HG02588 (cell line): Measurements from ENCODE around the gene ZNF385B.

Source experiments
- ATAC-seq: cut with Tn5 transposase; IDR thresholded peaks from one replicate; pipeline ENCODE4 v1.9.1; 2021; ENCODE audit warnings: mild to moderate bottlenecking, moderate library complexity; ENCODE audit not compliant: unreplicated experiment

ZNF385B gene

DNA sequence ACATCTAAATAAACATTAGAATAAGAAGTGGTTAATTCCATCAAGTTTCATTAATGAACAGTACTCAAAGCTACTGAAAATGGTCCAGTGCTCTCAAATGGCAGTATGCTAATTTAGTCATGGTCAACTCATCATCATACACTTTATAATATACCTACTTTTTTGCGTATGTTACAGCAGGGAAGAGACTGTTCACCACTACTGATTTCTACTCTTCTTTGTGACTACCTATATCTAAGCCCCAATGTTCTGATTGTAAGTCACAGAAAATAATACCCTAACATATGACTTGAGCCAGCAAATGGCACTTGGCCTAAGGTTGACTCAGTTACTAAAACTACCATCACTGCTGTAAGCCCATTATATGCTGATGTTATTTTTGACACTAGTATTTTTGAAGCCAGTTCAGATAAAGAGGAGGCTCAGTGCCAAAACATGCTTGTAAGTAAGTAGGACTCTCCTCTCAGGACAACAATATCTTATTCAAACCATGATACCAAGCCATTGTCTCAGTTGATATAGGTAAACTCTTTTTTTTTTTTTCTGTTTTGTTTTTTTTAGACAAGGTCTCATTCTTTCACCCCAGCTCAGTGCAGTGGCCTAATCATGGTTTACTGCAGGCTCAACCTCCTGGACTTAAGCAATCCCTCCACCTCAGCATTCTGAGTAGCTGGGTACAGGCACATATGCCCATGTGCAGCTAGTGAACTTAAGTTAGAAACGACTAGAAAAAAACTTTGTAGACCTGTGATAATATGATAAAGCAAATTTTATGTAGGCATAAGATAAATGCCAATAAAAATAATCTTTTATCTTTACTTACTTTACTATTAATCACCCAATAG, 266.9 kb downstream of the ZNF385B start:
- ATAC-seq, result no peak

DNA sequence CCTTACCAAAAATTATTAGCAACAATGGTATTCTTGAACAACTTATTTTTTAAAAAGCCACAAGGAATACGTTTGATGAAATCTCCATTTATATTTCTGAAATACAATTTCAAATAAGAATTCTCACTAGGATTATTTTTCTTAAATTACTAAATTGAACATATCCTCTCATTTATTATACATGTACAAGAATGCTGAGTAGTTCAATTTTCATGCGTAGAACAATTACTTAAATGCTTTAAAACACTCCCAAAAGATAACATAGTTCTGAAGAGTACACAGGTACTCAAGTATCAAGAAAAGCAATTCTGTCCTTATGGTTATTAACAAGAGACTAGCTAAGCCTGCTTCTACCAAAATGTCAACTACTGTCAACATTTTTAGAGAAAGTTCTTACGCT, 268.1 kb downstream of the ZNF385B start:
- no peak for ATAC-seq

DNA sequence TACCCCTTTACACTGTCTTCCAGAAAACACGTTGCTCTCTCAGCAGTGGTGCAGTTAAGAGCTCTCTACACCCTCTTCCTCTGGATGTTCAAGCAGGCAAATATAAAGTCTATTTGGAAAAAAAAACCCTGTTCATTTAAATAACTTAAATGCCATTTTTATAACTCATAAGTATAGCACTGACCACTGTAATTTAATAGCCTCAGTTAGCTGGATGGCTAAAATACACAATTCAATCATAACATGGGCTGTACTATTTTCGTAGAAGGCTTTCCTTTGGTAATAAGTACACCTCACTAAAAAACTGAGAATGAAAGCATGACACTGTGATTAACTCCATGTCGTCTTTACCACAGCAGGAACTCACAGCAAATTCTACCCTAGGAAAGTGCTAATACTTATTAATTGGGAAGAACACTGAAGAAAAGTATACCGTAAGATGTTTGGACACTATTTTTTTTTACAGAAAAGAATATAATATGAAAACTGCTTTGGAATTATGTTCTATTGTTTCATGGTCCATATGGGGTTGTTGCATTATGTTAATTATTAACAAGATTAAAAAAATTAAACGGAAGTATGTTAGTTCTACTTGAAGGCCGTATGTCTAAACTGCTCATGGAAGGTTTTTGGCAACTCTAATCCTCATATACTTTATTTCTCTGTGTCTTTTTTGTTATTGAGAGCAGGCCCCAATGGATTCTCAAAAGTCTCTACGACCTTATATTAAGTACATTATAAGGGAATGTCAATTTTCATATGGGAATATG, 269.1 kb downstream of the ZNF385B start:
- ATAC-seq, result no peak

DNA sequence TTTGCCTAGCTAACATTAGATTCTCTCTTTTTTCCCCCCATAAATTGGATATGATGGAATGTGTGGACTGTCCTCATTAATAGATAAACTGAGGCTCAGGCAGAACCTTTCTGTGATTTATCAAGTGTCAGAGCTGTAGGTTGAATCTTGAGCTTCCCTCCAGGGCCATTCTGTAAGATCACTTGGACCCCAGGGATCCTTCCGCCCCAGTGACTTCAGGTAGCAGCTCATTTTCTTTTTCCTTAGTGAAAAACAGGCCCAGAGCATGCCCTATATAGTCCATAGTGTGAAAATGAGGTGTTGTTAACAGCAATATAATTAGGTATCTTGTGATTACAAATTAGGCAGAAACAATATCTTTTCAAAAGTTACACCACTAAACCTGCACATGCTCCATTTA, 269.7 kb downstream of the ZNF385B start:
- ATAC-seq, result no peak

DNA sequence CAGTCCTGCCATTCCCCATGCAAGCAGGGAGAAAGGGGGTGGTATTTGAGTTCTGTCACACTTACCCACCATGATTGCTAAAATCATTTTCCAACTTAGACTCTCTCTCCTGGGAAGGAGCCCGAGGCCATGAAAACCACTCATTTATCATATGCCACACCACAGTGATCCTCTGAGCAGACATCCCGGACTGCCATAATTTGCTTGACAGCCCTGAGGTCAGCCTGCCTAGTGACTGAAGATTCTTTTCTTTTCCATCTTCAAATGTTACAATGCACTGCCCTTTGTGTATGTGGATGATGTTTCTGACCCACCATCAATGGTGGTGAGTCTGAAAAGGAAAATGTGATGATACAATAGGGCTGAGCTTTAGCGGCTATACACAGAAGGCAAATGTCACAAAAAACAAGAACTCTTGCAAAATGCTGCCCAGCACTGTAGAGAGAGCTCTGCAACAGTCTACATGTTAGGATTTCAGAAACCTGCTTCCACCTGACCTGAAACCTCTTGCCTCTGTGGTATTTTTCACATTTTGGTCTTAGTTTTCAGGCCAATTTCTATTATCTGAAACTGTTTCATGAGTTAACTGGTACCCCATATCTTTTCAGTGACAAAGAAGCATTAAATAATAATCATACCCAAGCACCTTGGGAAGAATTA, 272.8 kb downstream of the ZNF385B start:
- ATAC-seq, result no peak

DNA sequence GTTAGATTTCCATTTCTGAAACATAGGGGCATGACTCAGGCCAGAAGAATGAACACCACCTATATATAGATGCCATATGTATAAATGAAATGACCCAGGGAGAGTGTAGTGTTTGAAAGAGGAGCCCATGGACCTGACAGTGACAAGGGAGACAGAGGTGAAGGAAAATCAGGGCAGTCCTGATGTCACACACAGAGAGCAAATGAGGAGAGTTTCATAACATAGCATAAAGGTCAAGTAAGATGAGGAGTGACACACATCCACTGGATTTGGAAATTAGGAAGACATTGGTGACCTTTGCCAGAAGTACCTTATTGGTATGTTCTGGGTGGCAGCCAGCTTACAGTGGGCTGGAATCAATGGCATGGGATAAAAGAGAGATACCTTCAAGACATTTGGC, 276.7 kb downstream of the ZNF385B start:
- ATAC-seq, result no peak

DNA sequence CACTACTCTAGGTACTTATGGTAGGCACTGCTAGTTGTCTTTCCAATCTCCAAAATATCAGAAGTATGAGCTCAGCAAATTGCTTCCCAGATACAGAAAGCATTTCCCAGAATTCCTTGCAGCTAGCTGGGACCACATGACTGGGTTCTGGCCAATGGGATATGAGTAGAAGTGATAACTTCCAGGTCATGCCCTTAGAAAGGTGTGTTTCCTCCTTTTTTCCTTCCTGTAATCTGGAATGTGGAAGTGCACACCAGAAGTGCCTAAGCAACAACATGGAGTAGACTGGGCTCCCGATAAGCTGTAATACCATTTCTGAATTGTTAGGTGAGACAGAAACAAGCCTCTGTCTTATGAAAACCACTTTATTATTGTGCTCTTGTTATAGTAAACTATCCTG, 279.8 kb downstream of the ZNF385B start:
- no peak for ATAC-seq

DNA sequence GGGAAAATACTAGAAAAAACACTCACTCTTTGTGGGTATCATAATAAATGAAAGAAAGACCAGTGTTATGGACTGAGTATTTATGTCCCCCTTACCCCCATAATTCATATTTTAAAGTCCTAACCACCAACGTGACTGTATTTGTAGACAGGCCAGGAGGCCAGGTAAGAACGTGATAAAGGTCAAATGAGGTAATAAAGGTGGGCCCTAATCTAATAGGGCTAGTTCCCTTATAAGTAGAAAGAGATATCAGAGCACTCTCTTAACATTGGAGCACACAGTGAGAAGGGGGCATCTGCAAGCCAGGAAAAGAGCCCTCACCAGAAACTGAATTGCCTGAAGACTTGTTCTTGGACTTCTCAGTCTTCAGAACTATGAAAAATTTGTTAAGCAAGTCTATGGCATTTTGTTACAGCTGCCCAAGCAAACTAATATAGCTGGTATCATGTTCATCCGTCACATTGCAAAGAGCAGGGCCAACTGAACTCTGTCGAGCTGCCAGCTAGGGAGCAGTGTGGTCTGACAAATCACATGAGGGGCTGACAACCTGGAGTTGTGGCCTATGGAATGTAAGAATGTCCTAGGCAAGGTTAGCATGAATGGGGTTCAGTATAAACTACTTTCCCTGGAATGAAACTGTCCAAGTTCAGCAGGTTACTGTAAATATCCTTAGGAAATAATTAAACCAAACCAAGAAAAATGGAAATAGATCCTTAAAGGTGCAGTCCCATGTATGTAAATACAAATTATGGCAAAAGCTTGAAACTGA, 280.9 kb downstream of the ZNF385B start:
- no peak for ATAC-seq

DNA sequence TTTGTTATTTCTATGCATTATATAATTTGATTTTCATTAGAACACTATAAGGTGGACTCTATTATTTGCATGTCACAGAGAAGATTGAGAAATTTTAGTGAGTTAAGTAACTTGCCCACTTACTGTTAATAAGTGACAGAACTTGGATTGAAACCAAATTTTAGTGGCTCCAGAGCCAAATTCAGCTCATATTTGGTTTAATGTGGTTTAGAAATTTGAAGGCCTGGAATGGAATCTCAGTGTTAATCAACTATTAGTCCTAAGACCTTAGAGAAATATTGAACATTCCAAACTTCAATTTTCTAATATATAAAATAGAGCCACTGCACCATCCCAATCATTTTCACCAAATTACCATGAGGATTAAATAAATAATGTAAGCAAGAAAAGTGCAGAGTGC, 281.6 kb downstream of the ZNF385B start:
- no peak for ATAC-seq

DNA sequence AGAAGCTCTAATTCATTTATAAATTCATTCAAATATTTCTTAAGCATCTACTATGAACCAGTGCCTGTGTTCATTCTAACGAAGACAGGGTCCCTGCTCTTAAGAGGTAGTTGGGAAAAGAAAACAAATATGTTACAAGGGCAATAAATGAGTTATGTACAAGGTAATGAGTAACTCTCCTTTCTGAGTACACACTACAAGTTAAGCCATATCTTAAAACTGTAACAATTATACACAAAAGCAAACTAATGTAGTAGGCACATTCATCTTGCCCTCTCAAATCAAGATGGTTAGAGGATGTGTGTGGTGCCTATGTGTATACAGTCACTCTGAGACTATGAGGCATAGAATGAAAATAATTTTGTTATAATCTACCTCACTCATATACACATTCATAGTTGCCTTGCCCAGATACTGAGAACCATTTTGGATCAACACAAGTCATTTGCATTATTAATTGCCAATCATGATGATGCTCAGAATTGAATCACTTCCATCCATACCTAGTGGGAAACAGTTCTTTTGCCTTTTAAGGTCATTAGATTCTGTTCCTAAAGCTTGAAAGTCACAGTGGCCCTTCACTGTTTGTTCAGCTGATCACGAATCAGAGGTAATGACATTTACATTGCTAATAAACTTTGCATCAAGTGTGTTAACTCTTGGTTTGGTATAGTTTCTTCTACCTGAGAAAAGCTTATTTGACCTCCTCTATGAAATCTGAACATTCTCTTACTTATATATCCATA, 283.1 kb downstream of the ZNF385B start:
- no peak for ATAC-seq

DNA sequence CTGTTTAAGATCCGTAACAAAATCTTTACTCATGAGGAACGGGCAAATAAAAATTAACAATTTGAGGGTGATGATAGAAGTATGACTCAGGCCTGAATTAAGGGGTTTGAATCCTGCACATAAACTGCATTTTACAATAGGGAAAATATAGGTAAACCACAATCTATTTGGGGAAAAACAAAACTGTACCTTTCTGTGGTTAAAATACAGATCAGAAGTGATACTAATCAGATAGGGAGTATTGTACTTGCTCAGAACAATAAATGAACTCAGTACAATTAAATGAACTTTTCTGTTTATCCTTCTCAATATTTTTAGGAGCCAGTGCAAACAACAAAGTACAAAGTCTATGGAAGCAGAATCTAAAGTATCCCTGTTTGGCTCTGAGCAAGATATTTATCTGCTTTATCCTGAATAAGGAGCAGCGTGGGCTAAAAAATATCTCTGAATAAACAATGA, 287.3 kb downstream of the ZNF385B start:
- no peak for ATAC-seq

DNA sequence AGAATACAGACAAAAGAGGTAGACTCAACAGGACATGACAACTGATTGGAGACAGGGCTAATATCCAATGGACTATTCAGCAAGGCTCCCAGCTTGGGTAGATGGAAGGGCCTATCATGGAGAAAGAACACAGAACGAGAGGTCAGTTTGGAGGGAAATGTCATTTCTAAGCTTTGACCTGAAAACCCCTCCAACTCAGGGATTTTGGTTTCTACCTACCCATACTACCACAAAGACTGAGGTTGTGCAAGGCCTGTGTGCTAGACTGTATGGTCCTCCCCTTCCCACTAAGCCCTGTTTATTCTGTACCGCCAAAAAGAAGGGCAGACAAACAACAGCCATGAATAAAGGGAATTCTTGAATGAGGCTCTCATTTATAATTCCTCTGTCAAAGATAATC, 288.9 kb downstream of the ZNF385B start:
- no peak for ATAC-seq

DNA sequence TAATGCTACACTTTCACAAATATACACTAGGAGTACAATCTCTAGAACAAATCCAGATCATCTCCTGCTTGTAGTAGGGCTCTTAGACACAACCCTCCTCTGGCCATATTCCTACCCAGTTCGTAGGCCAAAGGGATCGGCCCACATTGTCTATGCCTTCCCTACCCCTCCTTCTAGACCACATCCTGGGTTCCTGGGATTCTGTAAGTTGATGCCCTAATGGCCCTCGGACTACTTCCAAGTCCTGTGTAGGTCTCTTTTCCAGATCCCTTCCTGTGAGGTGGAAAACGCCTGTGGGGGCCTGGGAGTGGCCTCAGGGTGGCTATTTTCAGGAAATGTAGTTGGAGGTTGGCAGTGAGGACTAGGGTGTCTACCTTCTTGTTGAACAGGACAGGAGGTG, 289.7 kb downstream of the ZNF385B start:
- no peak for ATAC-seq

DNA sequence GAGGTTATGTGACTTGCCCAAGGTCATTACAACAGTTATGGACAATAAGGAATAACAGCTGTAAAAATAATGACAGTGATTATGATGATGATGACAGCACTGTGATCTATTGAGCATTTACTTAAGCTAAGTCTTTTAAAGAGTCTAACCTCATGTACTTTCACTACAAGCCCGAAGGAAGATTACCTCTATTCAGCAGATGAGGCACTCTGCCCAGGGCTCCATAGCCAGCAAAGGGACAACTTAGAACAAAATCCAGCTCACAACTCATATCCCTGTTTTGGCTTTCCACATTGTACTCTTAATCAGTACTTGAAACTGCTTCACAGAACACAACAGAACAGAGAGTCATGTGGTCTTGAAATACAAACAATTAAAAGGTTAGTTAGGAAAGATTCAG, 290.2 kb downstream of the ZNF385B start:
- no peak for ATAC-seq

DNA sequence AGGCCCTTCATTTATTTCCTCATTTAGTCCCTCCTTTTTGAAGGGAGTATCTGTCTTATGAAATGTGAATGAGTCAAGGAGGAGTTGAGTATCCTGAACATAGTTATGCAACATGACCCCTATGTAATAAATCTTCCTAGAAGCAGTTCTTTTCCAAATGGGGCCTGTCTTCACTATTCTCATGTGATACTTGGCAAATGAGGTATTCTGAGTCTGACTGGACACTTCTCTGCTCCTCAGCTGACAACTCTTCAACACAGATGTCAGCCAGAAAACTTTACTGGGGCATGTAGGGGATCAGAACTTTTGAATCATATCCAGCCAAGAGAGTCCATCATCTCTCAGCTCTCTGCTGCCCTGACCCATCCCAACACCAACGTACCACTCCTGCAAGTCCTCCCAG, 291.6 kb downstream of the ZNF385B start:
- ATAC-seq, result no peak

DNA sequence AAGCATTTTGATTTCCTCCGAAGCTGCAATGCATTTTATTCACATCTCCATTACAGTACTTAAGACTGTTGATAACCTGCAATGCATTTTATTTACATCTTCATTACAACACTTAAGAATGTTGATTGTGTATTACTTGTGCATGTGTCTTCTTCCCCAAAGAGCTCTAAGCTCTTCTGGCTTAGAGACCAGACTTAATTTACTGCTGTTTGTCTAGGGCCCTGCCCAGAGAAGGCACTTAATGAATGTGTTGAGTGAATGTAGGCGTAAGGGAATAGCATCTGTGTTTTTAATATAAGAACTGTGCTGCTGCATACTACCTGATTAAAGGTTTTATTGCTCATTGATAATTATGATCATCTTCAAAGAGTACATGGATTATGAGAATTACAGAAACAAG, 295.6 kb downstream of the ZNF385B start:
- ATAC-seq, result no peak

DNA sequence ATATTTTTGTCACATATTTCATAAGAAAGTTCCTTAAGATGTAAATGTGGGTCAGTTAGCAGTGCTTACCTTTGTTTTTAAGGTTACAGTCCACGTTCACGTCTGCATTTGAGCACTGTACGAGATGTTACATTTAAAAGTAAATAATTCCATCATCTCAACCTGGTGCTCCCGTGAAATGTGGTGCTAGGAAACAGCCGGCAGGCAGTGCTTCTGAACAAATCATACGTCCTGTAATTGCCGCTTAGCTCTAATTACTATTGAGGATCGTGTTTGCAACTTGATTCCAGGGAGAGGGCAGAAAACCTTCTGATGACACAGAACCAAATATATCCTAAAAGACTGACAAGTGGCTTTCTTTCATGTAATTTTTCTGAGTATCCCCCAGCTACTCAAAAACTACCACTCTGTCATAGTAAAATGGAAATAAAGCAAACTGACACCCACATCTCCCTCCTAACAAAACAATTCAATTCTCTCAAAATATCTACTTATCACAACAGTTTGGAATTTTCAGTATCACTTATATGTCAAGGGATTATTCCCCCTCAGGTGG, 299.0 kb downstream of the ZNF385B start:
- no peak for ATAC-seq

DNA sequence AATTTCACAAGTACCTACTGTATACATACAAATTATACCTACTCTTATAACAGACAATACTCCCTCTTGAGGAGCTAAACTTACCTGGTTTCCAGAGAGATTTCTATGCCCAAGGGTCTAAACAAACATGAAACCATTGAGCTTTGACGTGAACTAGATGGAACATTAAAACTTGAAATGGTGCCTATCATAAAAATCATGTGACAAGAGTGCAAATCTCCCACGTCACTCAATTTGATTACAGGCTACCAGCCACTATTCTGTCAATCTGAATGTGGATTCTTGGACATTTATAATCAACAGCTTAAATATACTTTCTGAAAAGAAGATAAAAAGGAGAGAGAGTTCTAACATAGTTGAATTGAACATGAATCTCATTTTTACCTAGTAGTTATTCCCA, 299.7 kb downstream of the ZNF385B start:
- ATAC-seq, result no peak

DNA sequence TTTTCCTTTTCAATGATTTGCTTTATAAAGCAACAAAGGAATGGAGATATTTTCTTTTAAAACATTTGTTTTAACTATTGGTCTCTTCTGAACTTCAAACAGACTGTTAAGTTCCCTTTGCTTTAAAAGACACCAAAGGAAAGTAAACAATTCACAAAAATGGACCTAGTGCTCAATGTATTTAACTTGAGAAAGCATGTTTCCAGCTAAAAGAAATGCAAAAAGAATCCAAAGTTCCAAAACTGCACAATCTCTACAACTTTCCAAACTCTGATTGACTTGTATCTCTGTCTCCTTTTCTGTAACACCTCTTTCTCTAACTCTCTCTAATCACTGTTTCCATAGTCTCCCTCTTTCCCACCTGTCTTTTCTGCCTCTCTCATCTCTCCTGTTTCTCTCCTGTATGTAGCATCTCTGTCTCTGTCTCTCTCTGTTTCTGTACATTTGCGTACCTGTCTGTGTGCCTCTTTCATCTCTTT, 301.1 kb downstream of the ZNF385B start:
- ATAC-seq, result no peak
